Nephron (organoid): ENCODE results near the gene PHOSPHO2.

Source experiments
- H3K27ac Mint-ChIP-seq, 3 experiments: 2 replicates each; pipeline ENCODE4 v1.8.0; 2020; ENCODE audit warnings: mixed read lengths in 3 of 3, mild to moderate bottlenecking in 2 of 3, moderate library complexity in 1 of 3
- H3K27me3 Mint-ChIP-seq: 2 replicates; pipeline ENCODE4 v1.8.0; 2021; ENCODE audit warnings: low read depth, mild to moderate bottlenecking, moderate library complexity, mixed read lengths
- H3K36me3 Mint-ChIP-seq: 2 replicates; pipeline ENCODE4 v1.8.0; 2020; ENCODE audit warnings: low read depth, mixed read lengths
- H3K4me1 Mint-ChIP-seq: 2 replicates; pipeline ENCODE4 v1.8.0; 2020; ENCODE audit warnings: mixed read lengths
- H3K4me3 Mint-ChIP-seq, 3 experiments: 2 replicates each; pipeline ENCODE4 v1.8.0; 2020; ENCODE audit warnings: mild to moderate bottlenecking in 3 of 3, mixed read lengths in 3 of 3, moderate library complexity in 2 of 3
- H3K9me3 Mint-ChIP-seq: 2 replicates; pipeline ENCODE4 v1.8.0; 2020; ENCODE audit warnings: mixed read lengths
- CTCF ChIP-seq, 3 experiments: fragments of 200-600 bp; sonication (generic); IDR thresholded peaks; one replicate each; pipeline ENCODE4 v1.5.0; 2021; ENCODE audit warnings: antibody characterized with exemption in 3 of 3; ENCODE audit not compliant: unreplicated experiment in 3 of 3

Gene PHOSPHO2

DNA sequence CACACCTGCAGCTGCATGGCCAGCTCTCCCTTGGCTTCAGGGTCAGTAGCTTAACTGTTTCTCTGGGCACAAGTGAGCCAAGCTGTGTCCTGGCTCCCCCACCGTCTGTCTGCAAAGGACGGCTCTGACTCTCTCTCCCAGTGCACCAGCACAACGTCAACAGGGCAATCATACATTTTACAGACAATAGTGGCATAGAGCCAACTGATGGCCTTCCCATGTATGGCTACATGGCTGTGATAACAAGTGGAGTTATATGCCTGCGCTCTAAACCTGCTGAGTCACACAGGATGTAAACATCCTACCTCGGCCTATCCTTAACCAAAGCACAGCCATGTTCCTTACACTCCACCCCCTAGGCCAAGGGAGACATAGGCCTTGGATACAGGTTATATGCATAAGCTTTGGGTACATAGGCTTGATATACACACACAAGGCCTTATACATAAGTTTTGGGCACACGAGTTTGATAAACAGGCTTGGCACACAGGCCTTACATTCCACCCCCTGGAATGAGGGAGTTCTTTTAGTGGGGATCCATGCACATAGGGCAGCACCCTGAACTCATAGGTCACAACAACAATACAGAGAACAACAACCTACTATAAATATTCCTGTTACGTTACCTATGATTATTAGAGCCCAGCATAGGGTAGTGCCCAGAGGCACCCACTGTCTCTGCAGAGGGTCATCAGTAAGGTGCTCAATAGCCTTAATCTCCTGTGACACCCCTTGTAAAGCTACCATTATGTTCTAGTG lies 17.7 kb downstream of the PHOSPHO2 start:
- Mint-ChIP-seq H3K36me3 (peaks cover 18% of the 10 kb centered on the region), H3K27ac (no peak overlapping the region), H3K27me3 (no peaks in the 10 kb centered on the region), H3K4me3 (no peak overlapping the region), H3K9me3 (peaks cover 5% of the 10 kb centered on the region), H3K4me1 (peaks cover 19% of the 10 kb centered on the region)
- TF ChIP-seq CTCF (IDR thresholded peaks at IDR 0.05; ENCODE audit: unreplicated experiment in 3 of 3): no peak

GRCh38 chr2:169712791-169713227 lies 18.5 kb downstream of the PHOSPHO2 start:
- Mint-ChIP-seq H3K27me3 (no peaks in the 10 kb centered on the region), H3K4me1 (peaks cover 25% of the 10 kb centered on the region), H3K36me3 (peaks cover 18% of the 10 kb centered on the region), H3K4me3 (no peak overlapping the region), H3K9me3 (peaks cover 5% of the 10 kb centered on the region), H3K27ac (no peak overlapping the region)
- no peak for TF ChIP-seq CTCF (IDR thresholded peaks at IDR 0.05; ENCODE audit: unreplicated experiment in 3 of 3)

GRCh38 chr2:169713331-169713730 lies 19.1 kb downstream of the PHOSPHO2 start:
- no peak overlapping the region for H3K27ac Mint-ChIP-seq
- peaks cover 18% of the 10 kb centered on the region for H3K36me3 Mint-ChIP-seq
- H3K4me3 Mint-ChIP-seq: no peak overlapping the region
- H3K9me3 Mint-ChIP-seq: peaks cover 5% of the 10 kb centered on the region
- peaks cover 29% of the 10 kb centered on the region for H3K4me1 Mint-ChIP-seq
- H3K27me3 Mint-ChIP-seq: no peaks in the 10 kb centered on the region
- TF ChIP-seq CTCF (IDR thresholded peaks at IDR 0.05; ENCODE audit: unreplicated experiment in 3 of 3): no peak

DNA sequence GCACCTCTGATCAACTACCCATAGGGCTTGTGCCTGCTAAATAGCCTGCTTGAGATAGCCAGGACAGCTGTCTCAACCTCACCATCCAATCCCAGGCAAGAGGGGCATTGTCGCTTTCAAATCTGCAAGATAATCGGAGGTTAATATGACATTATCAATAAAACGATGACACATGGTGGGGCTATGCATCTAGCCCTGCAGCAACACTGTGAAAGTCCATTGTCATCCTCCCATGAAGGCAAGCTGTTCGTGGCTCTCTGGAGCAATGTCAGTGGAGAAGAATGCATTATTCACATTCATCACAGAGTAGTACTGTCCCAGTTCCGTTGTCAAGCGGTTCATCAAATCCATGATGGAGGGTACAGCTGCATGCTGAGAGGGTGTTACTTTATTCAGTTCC lies 20.4 kb downstream of the PHOSPHO2 start:
- Mint-ChIP-seq H3K9me3 (peaks cover 5% of the 10 kb centered on the region), H3K36me3 (peaks cover 17% of the 10 kb centered on the region), H3K4me3 (no peak overlapping the region), H3K27me3 (no peaks in the 10 kb centered on the region), H3K27ac (no peak overlapping the region), H3K4me1 (peaks cover 29% of the 10 kb centered on the region)
- no peak for TF ChIP-seq CTCF (IDR thresholded peaks at IDR 0.05; ENCODE audit: unreplicated experiment in 3 of 3)

DNA sequence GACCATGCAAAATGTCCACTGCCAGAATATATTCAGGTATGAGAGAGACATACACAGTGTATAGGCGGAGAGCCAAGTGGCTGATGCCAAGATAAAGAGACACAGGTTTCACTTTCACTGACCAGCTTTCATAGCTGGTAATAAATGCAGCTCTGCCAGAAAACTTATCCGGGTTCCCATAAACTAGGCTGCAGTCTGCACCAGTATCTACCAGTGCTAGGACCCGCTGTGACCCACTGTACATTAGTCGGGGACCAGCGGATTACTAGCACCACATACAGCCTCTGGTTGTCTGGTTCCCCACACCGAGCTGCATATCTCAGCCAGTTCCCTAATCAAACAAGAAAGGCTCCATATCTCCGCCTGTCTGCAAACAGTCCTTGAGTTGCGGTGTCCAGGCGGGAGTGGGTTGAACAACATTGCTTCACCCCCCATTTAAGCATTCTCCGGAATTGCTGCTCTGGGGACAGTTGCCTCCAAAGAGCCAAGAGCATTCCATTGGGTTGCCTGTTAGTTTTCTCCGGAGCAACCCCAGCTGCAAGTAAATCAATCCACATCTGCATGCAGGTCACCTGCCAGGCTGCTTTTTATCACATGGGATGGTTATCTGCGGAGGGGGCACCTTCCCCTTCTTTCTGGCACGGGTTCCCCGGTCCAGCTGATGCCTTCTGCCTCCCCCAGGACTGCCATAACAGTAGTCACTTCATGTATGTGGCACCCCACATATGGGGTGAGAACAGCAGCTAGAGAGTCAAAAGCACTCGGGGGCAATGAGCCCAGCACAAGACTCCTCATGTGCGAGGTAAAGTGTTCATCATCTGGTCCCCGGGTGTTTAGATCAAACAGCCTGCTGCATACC lies 21.3 kb downstream of the PHOSPHO2 start:
- H3K27me3 Mint-ChIP-seq: no peaks in the 10 kb centered on the region
- H3K36me3 Mint-ChIP-seq: peaks cover 13% of the 10 kb centered on the region
- H3K4me3 Mint-ChIP-seq: no peak overlapping the region
- H3K9me3 Mint-ChIP-seq: peaks cover 5% of the 10 kb centered on the region
- H3K27ac Mint-ChIP-seq: peak overlapping the region in 2 of 3 experiments; percentile 10 to 36
- TF ChIP-seq CTCF (IDR thresholded peaks at IDR 0.05; ENCODE audit: unreplicated experiment in 3 of 3): no peak
- peaks cover 29% of the 10 kb centered on the region for H3K4me1 Mint-ChIP-seq
